ENCODE results near the gene MAP4K4. TPM values are rescaled to one million over a fixed set of nuclear protein-coding genes. Genes with fewer than 3 reads are reported as not detected.

MAP4K4 gene
- total and polyA plus RNA-seq, 2 of the 13 experiments (the other 11 are each of a cell fraction or from before 2014, with no cell fraction given): 105 to 264 TPM

- CTCF ChIA-PET (ENCODE audit: low intra/inter-chr PET ratio, low total read pairs): no interaction called here
- in situ Hi-C loops (cut with HindIII; ENCODE audit: extremely low pct_ligation_motif_present, low pct_unique_long_range_greater_than_20kb) (no loop called here), intact Hi-C loops (cut with micrococcal nuclease; ENCODE audit: unreplicated experiment) (no loop called here)
- H3K36me3 ChIP-seq (replicated peaks in 1 of 2; ENCODE audit: control insufficient read depth in 1 of 2, insufficient read depth in 2 of 2, low read length in 2 of 2): no peaks in the 10 kb centered on the region
- no peak overlapping the region for H2AFZ ChIP-seq (ENCODE audit: low read length)
- no peak for TF ChIP-seq ZFY (CRISPR knock-in tag; IDR thresholded peaks at IDR 0.05)
- TF ChIP-seq SRY (CRISPR knock-in tag; IDR thresholded peaks at IDR 0.05): no peak
- no peak for TF ChIP-seq ZNF768 (CRISPR knock-in tag; IDR thresholded peaks at IDR 0.05)
- no peak for TF ChIP-seq ZSCAN30 (CRISPR knock-in tag; IDR thresholded peaks at IDR 0.05)
- TF ChIP-seq ZNF629 (CRISPR knock-in tag; conservative IDR thresholded peaks at IDR 0.05): no peak
- no peaks in the 10 kb centered on the region for H3K27me3 ChIP-seq (ENCODE audit: control insufficient read depth in 1 of 2, insufficient read depth in 2 of 2, low read length in 2 of 2)
- FAIRE-seq (no peak), DNase-seq (ENCODE audit: low spot score) (no peak), ATAC-seq (no peak)
- POLR2A ChIA-PET: no interaction called here
- peaks cover 50% of the 10 kb centered on the region for H3K4me1 ChIP-seq (ENCODE audit: insufficient read depth, low read length)
- no TSS peak for BruUV-seq (replicated peaks)
- no peak overlapping the region for H3K4me3 ChIP-seq (replicated peaks in 1 of 3; ENCODE audit: insufficient read depth in 1 of 3, low read depth in 2 of 3, low read length in 3 of 3)
- no peaks in the 10 kb centered on the region for H3K9me3 ChIP-seq (ENCODE audit: low read length)
- H3K9ac ChIP-seq (ENCODE audit: insufficient read depth, low read depth, low read length): no peak overlapping the region
- no peak overlapping the region for H3K4me2 ChIP-seq (ENCODE audit: low read depth, low read length)
- no peak overlapping the region for H3K27ac ChIP-seq (ENCODE audit: extremely low read length, insufficient read depth, low read length)
- no peaks in the 10 kb centered on the region for H4K20me1 ChIP-seq (ENCODE audit: insufficient read depth, low read length)
- H3K79me2 ChIP-seq (ENCODE audit: insufficient read depth, low read length): no peaks in the 10 kb centered on the region
Observed at GRCh38 chr2:101658387-101658786, 39.1 kb upstream of the MAP4K4 start.

DNA sequence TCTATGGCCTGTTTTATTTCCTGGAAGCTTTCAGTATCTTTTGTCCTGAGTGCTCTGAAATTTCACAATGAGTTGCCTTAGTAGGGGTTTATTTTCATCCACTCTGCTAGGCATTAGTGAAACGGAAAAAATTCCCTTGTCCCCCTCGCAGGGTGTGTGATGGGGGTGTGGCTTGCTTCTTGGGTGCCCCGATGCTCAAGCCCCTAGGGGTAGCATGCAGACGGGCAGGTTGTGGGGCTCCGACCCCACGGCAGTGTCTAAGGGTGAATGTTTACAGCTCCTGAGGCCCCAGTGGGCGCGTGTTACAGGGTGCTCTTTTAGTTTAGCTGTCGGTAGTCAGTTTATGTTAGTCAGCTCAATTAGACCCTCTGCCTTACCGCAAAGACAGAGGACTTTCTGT lies 32.2 kb upstream of the MAP4K4 start:
- 54% methylated on average over 10 of the region's 10 CpGs for WGBS (ENCODE audit: low lambda C conversion rate)
- H3K4me1 ChIP-seq (ENCODE audit: insufficient read depth, low read length): peaks cover 21% of the 10 kb centered on the region
- no peak overlapping the region for H3K4me3 ChIP-seq (replicated peaks in 1 of 3; ENCODE audit: insufficient read depth in 1 of 3, low read depth in 2 of 3, low read length in 3 of 3)
- BruUV-seq (replicated peaks): no TSS peak
- in situ Hi-C loops (cut with HindIII; ENCODE audit: extremely low pct_ligation_motif_present, low pct_unique_long_range_greater_than_20kb) (no loop called here), intact Hi-C loops (cut with micrococcal nuclease; ENCODE audit: unreplicated experiment) (no loop called here)
- no peaks in the 10 kb centered on the region for H3K9me3 ChIP-seq (ENCODE audit: low read length)
- CTCF ChIA-PET (ENCODE audit: low intra/inter-chr PET ratio, low total read pairs): no interaction called here
- no peaks in the 10 kb centered on the region for H3K36me3 ChIP-seq (replicated peaks in 1 of 2; ENCODE audit: control insufficient read depth in 1 of 2, insufficient read depth in 2 of 2, low read length in 2 of 2)
- no peaks in the 10 kb centered on the region for H3K27me3 ChIP-seq (ENCODE audit: control insufficient read depth in 1 of 2, insufficient read depth in 2 of 2, low read length in 2 of 2)
- POLR2A ChIA-PET: no interaction called here
- 0 out of 2 replicates have a peak overlapping the region, but pooled peaks have one; percentile 25 for H3K4me2 ChIP-seq (ENCODE audit: low read depth, low read length)
- FAIRE-seq (no peak), ATAC-seq (peak; percentile 54), DNase-seq (ENCODE audit: low spot score) (no peak)
- no peaks in the 10 kb centered on the region for H4K20me1 ChIP-seq (ENCODE audit: insufficient read depth, low read length)
- H2AFZ ChIP-seq (ENCODE audit: low read length): no peak overlapping the region
- H3K27ac ChIP-seq (ENCODE audit: extremely low read length, insufficient read depth, low read length): no peak overlapping the region
- TF ChIP-seq DR1 (CRISPR knock-in tag; IDR thresholded peaks at IDR 0.05) (no peak), ZNF609 (CRISPR knock-in tag; IDR thresholded peaks at IDR 0.05; ENCODE audit: borderline replicate concordance) (no peak), ZNF670 (CRISPR knock-in tag; IDR thresholded peaks at IDR 0.05; ENCODE audit: borderline replicate concordance) (no peak)
- H3K79me2 ChIP-seq (ENCODE audit: insufficient read depth, low read length): no peaks in the 10 kb centered on the region
- H3K9ac ChIP-seq (ENCODE audit: insufficient read depth, low read depth, low read length): no peak overlapping the region
